GM20000 (cell line): ENCODE results near the gene EDRF1.

Experiments used
- DNase-seq: peaks from one replicate; pipeline ENCODE4 v3.0.0; 2012; ENCODE audit warnings: low spot score
- TF ChIP-seq, protein P1 (sequence below): IDR thresholded peaks from 2 replicates; pipeline ENCODE4 v1.5.1; 2012; ENCODE audit warnings: mild to moderate bottlenecking, control low read depth; ENCODE audit errors: extremely low read depth, missing control alignments

Gene EDRF1

DNA sequence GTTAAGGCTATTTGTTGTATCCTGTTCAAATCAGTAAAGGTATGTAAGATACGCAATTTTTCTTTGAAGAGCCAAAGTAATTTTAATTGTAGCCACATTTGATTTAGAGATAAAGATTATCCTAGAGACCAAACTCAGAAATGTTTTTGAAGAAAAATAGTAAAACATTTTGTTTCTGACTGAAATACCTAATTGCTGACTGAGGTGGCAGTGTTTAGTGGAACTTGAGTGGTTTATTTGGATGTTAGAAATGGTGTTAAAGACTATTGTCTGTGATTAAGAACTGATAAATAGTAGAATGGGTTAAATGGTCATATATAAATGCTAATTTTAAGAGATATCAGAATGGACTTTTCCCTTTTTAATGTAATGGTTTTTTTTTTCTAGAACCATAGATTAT lies 15.3 kb downstream of the EDRF1 start:
- TF ChIP-seq, protein P1, sequence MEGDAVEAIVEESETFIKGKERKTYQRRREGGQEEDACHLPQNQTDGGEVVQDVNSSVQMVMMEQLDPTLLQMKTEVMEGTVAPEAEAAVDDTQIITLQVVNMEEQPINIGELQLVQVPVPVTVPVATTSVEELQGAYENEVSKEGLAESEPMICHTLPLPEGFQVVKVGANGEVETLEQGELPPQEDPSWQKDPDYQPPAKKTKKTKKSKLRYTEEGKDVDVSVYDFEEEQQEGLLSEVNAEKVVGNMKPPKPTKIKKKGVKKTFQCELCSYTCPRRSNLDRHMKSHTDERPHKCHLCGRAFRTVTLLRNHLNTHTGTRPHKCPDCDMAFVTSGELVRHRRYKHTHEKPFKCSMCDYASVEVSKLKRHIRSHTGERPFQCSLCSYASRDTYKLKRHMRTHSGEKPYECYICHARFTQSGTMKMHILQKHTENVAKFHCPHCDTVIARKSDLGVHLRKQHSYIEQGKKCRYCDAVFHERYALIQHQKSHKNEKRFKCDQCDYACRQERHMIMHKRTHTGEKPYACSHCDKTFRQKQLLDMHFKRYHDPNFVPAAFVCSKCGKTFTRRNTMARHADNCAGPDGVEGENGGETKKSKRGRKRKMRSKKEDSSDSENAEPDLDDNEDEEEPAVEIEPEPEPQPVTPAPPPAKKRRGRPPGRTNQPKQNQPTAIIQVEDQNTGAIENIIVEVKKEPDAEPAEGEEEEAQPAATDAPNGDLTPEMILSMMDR: no peak
- DNase-seq: no peak

DNA sequence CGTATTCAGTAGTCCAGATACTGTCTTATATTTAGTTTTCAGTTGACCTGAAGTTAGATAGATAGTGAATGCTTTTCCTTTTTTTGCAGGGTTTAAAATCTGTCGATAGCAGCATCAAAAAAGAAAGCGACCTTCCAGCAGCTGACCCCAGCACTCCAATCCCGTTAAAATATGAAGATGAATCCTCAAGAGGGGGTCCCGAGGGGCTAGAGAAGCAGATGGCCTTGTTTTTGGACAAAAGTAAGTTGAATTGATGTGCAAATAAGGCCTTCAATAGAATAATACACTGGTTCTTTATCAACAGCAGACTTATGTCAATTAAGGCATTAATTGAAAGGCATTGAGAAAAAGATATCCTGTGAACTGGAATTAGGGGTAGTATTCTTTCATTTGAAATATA lies 18.7 kb downstream of the EDRF1 start:
- TF ChIP-seq, protein P1: no peak
- DNase-seq: no peak

DNA sequence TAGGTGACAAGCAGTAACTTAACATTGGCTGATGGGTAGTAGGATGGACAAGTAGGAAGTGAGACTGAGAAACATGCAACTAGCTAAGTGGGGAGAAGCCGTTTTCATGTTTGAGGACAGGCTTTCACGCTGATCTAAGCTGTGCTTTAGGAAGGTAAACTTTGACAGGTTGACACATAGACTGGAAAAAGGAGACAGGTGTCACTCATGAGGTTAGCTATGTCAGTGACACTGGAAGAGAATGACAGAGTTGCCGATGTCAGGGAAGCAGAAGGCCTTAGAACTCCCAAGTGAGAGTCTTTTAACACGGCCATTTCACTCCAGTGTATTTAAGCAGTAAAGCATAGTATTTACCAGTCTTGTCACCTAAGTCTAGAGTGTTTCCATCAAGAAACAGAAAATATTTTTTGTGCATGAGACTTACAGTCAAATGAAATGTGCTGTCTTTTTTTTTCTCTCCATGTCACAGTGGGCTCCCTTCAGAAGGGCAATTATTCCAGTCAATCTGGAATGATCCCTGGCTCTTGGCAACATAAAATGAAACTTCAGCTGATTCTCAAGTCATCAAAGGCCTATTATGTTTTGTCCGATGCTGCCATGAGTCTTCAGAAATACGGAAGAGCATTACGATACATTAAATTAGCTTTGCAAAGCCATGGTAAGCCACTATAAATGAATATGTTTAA lies 20.6 kb downstream of the EDRF1 start:
- no peak for DNase-seq
- TF ChIP-seq, protein P1: no peak

DNA sequence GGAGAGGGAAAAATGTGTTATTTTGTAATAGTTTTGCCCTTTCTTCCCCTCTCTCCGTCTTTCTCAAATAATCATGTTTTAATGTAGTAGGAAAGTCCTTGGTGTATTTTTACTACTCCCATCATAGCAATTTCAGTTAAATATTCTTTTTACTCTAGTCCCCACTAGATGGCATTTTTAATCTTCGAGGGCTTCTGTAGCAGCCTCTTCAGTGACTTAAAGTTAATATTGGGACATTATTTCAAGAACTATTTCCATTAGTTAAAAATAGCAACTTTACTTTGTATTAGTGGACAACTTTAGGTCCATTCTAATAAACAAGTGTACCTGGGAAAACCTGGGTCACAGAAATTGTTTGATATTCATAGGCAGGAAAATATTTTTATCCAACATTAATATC lies 23.0 kb downstream of the EDRF1 start:
- no peak for DNase-seq
- TF ChIP-seq, protein P1: no peak

DNA sequence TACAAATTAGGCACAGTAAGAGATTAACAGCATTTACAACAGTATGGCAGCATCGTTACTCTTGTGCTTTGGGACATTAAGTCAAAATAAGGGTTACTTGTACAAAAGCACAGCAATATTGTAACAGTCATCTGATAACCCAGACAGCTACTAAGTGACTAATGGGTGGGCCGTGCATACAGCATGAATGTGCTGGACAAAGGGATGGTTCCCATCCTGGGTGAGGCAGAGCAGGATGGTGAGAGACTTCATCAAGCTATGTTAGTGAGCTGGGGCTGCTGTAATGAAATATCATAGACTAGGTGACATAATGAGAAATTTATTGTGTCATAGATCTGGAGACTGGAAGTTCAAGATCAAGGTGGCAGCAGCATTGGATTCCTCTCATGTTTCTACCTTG lies 25.4 kb downstream of the EDRF1 start:
- no peak for DNase-seq
- TF ChIP-seq, protein P1: no peak

DNA sequence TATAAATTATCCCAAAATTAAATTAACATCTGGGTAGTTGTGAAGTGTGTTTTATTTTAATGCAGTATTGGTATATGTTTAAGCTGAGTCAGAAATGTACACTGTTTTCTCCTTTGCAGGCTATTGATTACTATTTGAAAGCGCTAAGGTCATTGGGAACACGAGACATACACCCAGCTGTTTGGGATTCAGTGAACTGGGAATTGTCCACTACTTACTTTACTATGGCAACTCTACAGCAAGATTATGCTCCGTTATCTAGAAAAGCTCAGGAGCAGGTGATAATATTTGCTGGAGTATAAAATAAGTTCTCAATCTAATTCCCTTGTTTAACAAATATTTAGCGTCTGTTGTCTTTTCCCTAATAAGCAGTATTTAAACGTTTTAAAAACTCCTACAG lies 27.9 kb downstream of the EDRF1 start:
- TF ChIP-seq, protein P1: no peak
- DNase-seq: no peak

DNA sequence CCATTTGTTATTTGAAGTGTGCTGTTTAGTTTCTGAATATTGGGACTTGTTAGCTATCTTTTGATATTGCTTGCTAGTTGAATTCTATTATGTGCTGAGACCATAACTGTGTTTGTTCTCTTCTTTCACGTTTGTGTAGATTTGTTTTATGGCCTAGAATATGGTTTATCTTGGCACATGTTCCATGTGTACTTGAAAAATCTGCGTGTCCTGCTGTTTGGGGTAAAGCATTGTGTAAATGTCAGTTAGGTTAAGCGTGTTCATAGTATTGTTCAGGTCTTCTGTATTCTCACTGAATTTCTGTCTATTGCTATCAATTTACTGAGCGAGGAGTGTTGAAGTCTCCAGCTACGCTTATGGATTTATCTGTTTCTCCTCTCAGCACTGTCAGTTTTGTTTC lies 36.7 kb downstream of the EDRF1 start:
- no peak for DNase-seq

More for the DNA sequence above, 36.7 kb downstream of the EDRF1 start:
- TF ChIP-seq, protein P1: no peak
